SK-N-SH (cell line): ENCODE data around the gene SPATA18. TPM values are rescaled to one million over a fixed set of nuclear protein-coding genes. Genes with fewer than 3 reads are reported as not detected.

Source experiments
- CTCF ChIA-PET: fragments of 300-600, 350-600 bp; formaldehyde crosslinking; extraction: SDS; loops from one replicate; lab custom pipeline; 2021; lab: Yijun Ruan, JAX
- POLR2A ChIA-PET: fragments of 350-600 bp; sonication (Branson Sonifier 250); formaldehyde crosslinking; extraction: SDS; loops from one replicate; lab custom pipeline; 2020; ENCODE audit warnings: antibody characterized with exemption, inconsistent platforms; lab: Yijun Ruan, JAX
- DNase-seq: peaks from one replicate; pipeline ENCODE4 v3.0.0; 2012
- H2AFZ ChIP-seq: fragments of 200-600 bp; sonication (generic); 2 replicates; pipeline ENCODE4 v1.8.1; 2016; ENCODE audit warnings: antibody characterized with exemption, mild to moderate bottlenecking, low read depth
- H3F3A ChIP-seq: fragments of 200-600 bp; sonication (generic); replicated peaks from 2 replicates; pipeline ENCODE3; 2016; ENCODE audit warnings: antibody characterized with exemption, mild to moderate bottlenecking; ENCODE audit not compliant: insufficient read depth
- H3K27ac ChIP-seq, 2 experiments: fragments of 200-500 bp in 1 of 2; fragments of 200-600 bp in 1 of 2; sonication (Bioruptor generic) in 1 of 2; sonication (generic), shearing (Covaris generic) in 1 of 2; 2 replicates each; pipeline versions ENCODE4 v1.5.1 to v1.6.1; 2014 to 2016; ENCODE audit warnings: low read depth in 2 of 2, inconsistent platforms in 1 of 2, low read length in 1 of 2, mild to moderate bottlenecking in 1 of 2, mixed read lengths in 1 of 2
- H3K27me3 ChIP-seq: fragments of 200-600 bp; sonication (generic), shearing (Covaris generic); 2 replicates; pipeline ENCODE4 v1.6.1; 2016; ENCODE audit warnings: mixed run types; ENCODE audit not compliant: insufficient read depth
- H3K36me3 ChIP-seq, 2 experiments: fragments of 200-500 bp in 1 of 2; fragments of 200-600 bp in 1 of 2; sonication (Bioruptor generic) in 1 of 2; sonication (generic) in 1 of 2; replicated peaks in 1 of 2; 2 replicates each; pipeline versions ENCODE3 to v1.5.1; 2014 to 2016; ENCODE audit warnings: low read length in 1 of 2, mild to moderate bottlenecking in 1 of 2; ENCODE audit not compliant: insufficient read depth in 2 of 2, control insufficient read depth in 1 of 2
- H3K4me1 ChIP-seq, 2 experiments: fragments of 200-500 bp in 1 of 2; fragments of 200-600 bp in 1 of 2; sonication (Bioruptor generic) in 1 of 2; sonication (generic), shearing (Covaris generic) in 1 of 2; 2 replicates each; pipeline versions ENCODE4 v1.5.1 to v1.6.1; 2014 to 2016; ENCODE audit warnings: low read depth in 1 of 2, low read length in 1 of 2, mixed run types in 1 of 2; ENCODE audit not compliant: insufficient read depth in 2 of 2, control insufficient read depth in 1 of 2
- H3K4me2 ChIP-seq: fragments of 200-600 bp; sonication (generic), shearing (Covaris generic); 2 replicates; pipeline ENCODE4 v1.6.1; 2017; ENCODE audit warnings: mixed run types
- H3K4me3 ChIP-seq, 2 experiments: fragments of 200-500 bp in 1 of 2; fragments of 200-600 bp in 1 of 2; sonication (Bioruptor generic) in 1 of 2; sonication (generic), shearing (Covaris generic) in 1 of 2; 2 replicates each; pipeline versions ENCODE4 v1.5.1 to v1.8.1; 2014 to 2016; ENCODE audit warnings: low read depth in 2 of 2, inconsistent platforms in 1 of 2, low read length in 1 of 2, mild to moderate bottlenecking in 1 of 2, mixed read lengths in 1 of 2, moderate library complexity in 1 of 2
- H3K79me2 ChIP-seq: fragments of 200-600 bp; sonication (generic); 2 replicates; pipeline ENCODE4 v1.8.1; 2017; ENCODE audit warnings: mild to moderate bottlenecking; ENCODE audit not compliant: insufficient read depth
- H3K9ac ChIP-seq: fragments of 200-600 bp; sonication (generic); 2 replicates; pipeline ENCODE4 v1.6.1; 2017; ENCODE audit warnings: mixed run types
- H3K9me2 ChIP-seq: fragments of 200-600 bp; sonication (generic); 2 replicates; pipeline ENCODE4 v1.6.1; 2017; ENCODE audit warnings: mixed run types
- H3K9me3 ChIP-seq: fragments of 200-600 bp; sonication (generic); 2 replicates; pipeline ENCODE4 v1.6.1; 2017; ENCODE audit warnings: mixed run types, mild to moderate bottlenecking, moderate library complexity
- H4K20me1 ChIP-seq: fragments of 200-600 bp; sonication (generic); 2 replicates; pipeline ENCODE4 v1.6.1; 2017; ENCODE audit warnings: mild to moderate bottlenecking, mixed run types; ENCODE audit not compliant: insufficient read depth
- FOSL2 ChIP-seq: IDR thresholded peaks from 2 replicates; pipeline ENCODE4 v1.4.0; 2012; ENCODE audit warnings: low read depth, mild to moderate bottlenecking, moderate library complexity, borderline replicate concordance
- FOXJ3 ChIP-seq: sonication (generic); formaldehyde crosslinking; IDR thresholded peaks from 2 replicates; pipeline ENCODE4 v1.5.1; 2020; ENCODE audit warnings: mild to moderate bottlenecking, missing genetic modification reagents
- FOXM1 ChIP-seq: IDR thresholded peaks from 2 replicates; pipeline ENCODE4 v1.4.0; 2012; ENCODE audit warnings: low read depth, mild to moderate bottlenecking
- GATA2 ChIP-seq: sonication (generic); formaldehyde crosslinking; IDR thresholded peaks from 2 replicates; pipeline ENCODE4 v1.5.0; 2020; ENCODE audit warnings: mild to moderate bottlenecking, missing genetic modification reagents
- JUND ChIP-seq: IDR thresholded peaks from 2 replicates; pipeline ENCODE4 v1.4.0; 2012
- MXI1 ChIP-seq: IDR thresholded peaks from 2 replicates; pipeline ENCODE4 v1.6.1; 2012; ENCODE audit warnings: mild to moderate bottlenecking, low read depth, low read length, improper control_type of control experiment
- NRF1 ChIP-seq: IDR thresholded peaks from 2 replicates; pipeline ENCODE4 v1.6.1; 2012; ENCODE audit warnings: low read depth, mild to moderate bottlenecking, low read length
- POLR2AphosphoS5 ChIP-seq: IDR thresholded peaks from 2 replicates; pipeline ENCODE4 v1.6.1; 2012; ENCODE audit warnings: low read depth, low read length
- RCOR1 ChIP-seq: fragments of 150-350 bp; IDR thresholded peaks from 2 replicates; pipeline ENCODE4 v1.6.1; 2017; ENCODE audit warnings: antibody characterized with exemption, low read length
- RXRA ChIP-seq: IDR thresholded peaks from 2 replicates; pipeline ENCODE4 v1.4.0; 2012; ENCODE audit warnings: low read depth, mild to moderate bottlenecking, borderline replicate concordance
- SIN3A ChIP-seq: IDR thresholded peaks from 2 replicates; pipeline ENCODE4 v1.6.1; 2012; ENCODE audit warnings: low read depth, mild to moderate bottlenecking, low read length, moderate library complexity, borderline replicate concordance
- TCF12 ChIP-seq: IDR thresholded peaks from 2 replicates; pipeline ENCODE4 v1.4.0; 2012
- TEAD4 ChIP-seq: IDR thresholded peaks from 2 replicates; pipeline ENCODE4 v1.4.0; 2012; ENCODE audit warnings: mild to moderate bottlenecking, borderline replicate concordance; ENCODE audit not compliant: insufficient read depth
- WGBS: methylation state at CpG from one replicate; pipeline ENCODE4 v1.1.6; 2017; ENCODE audit warnings: low lambda C conversion rate; 5-methylcytosine and 5-hydroxymethylcytosine counted together
- polyA plus RNA-seq, 3 experiments: library from polyadenylated mRNA; depleted of rRNA; stranded (reverse); fragments of >200 nt; gene quantifications; 2 replicates each; pipeline ENCODE4 v1.2.3, GENCODE V29; 2012
- TF ChIP-seq, protein P1 (sequence below): fragments of 150-350 bp; IDR thresholded peaks from 2 replicates; pipeline ENCODE4 v1.6.1; 2016; ENCODE audit warnings: mild to moderate bottlenecking, low read depth, low read length
- TF ChIP-seq, protein P2 (sequence below): IDR thresholded peaks from 2 replicates; pipeline ENCODE4; 2012
- TF ChIP-seq, protein P3 (sequence below): fragments of 150-350 bp; IDR thresholded peaks from 2 replicates; pipeline ENCODE4 v1.6.1; 2017; ENCODE audit warnings: antibody characterized with exemption, low read length, low read depth, borderline replicate concordance
- TF ChIP-seq, protein P4 (sequence below): fragments of 200-600 bp; sonication (generic); IDR thresholded peaks from 2 replicates; pipeline ENCODE4 v1.6.1; 2017; ENCODE audit warnings: antibody characterized with exemption, mild to moderate bottlenecking, moderate library complexity
- TF ChIP-seq, protein P5 (sequence below): IDR thresholded peaks from 2 replicates; pipeline ENCODE4 v1.4.0; 2012; ENCODE audit warnings: low read depth, borderline replicate concordance
- TF ChIP-seq, protein P6 (sequence below): IDR thresholded peaks from 2 replicates; pipeline ENCODE4 v1.6.1; 2012; ENCODE audit warnings: mild to moderate bottlenecking, low read depth, low read length, moderate library complexity
- TF ChIP-seq, protein P7 (sequence below): IDR thresholded peaks from 2 replicates; pipeline ENCODE4 v1.4.0; 2012; ENCODE audit warnings: low read depth

SPATA18 gene
- polyA plus RNA-seq, 1 of the 3 experiments (the other 2 are of a cell fraction), result 1.2 TPM

DNA sequence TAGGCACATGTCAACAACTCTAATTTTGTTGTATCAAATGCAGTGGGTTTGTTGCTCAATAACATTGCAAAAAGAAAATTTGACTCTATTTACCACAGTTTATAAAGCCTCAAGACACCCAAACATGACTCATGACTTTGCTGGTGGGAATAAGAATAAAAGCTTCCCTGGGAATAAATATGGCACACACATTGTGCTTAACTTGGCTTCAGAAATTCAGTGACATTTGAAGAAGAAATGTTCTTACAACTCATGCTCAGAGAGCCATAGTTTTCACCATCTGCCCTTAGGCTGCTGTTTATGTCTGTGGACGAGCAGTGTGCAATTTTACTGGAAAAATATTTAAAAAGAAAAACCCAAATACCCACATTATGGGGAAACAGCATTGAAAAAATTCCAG, 60.9 kb downstream of the SPATA18 start:
- TF ChIP-seq GATA2 (CRISPR knock-in tag) (no peak), TEAD4 (no peak), SIN3A (no peak), JUND (no peak), FOXJ3 (CRISPR knock-in tag) (no peak), FOSL2 (no peak), FOXM1 (no peak), TCF12 (no peak), RXRA (no peak)
- TF ChIP-seq, protein P1, sequence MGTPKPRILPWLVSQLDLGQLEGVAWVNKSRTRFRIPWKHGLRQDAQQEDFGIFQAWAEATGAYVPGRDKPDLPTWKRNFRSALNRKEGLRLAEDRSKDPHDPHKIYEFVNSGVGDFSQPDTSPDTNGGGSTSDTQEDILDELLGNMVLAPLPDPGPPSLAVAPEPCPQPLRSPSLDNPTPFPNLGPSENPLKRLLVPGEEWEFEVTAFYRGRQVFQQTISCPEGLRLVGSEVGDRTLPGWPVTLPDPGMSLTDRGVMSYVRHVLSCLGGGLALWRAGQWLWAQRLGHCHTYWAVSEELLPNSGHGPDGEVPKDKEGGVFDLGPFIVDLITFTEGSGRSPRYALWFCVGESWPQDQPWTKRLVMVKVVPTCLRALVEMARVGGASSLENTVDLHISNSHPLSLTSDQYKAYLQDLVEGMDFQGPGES, result no peak
- TF ChIP-seq, protein P2, sequence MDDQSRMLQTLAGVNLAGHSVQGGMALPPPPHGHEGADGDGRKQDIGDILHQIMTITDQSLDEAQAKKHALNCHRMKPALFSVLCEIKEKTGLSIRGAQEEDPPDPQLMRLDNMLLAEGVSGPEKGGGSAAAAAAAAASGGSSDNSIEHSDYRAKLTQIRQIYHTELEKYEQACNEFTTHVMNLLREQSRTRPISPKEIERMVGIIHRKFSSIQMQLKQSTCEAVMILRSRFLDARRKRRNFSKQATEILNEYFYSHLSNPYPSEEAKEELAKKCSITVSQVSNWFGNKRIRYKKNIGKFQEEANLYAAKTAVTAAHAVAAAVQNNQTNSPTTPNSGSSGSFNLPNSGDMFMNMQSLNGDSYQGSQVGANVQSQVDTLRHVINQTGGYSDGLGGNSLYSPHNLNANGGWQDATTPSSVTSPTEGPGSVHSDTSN, result no peak
- TF ChIP-seq, protein P3, sequence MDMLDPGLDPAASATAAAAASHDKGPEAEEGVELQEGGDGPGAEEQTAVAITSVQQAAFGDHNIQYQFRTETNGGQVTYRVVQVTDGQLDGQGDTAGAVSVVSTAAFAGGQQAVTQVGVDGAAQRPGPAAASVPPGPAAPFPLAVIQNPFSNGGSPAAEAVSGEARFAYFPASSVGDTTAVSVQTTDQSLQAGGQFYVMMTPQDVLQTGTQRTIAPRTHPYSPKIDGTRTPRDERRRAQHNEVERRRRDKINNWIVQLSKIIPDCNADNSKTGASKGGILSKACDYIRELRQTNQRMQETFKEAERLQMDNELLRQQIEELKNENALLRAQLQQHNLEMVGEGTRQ, result no peak
- TF ChIP-seq, protein P4, sequence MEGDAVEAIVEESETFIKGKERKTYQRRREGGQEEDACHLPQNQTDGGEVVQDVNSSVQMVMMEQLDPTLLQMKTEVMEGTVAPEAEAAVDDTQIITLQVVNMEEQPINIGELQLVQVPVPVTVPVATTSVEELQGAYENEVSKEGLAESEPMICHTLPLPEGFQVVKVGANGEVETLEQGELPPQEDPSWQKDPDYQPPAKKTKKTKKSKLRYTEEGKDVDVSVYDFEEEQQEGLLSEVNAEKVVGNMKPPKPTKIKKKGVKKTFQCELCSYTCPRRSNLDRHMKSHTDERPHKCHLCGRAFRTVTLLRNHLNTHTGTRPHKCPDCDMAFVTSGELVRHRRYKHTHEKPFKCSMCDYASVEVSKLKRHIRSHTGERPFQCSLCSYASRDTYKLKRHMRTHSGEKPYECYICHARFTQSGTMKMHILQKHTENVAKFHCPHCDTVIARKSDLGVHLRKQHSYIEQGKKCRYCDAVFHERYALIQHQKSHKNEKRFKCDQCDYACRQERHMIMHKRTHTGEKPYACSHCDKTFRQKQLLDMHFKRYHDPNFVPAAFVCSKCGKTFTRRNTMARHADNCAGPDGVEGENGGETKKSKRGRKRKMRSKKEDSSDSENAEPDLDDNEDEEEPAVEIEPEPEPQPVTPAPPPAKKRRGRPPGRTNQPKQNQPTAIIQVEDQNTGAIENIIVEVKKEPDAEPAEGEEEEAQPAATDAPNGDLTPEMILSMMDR, result no peak

DNA sequence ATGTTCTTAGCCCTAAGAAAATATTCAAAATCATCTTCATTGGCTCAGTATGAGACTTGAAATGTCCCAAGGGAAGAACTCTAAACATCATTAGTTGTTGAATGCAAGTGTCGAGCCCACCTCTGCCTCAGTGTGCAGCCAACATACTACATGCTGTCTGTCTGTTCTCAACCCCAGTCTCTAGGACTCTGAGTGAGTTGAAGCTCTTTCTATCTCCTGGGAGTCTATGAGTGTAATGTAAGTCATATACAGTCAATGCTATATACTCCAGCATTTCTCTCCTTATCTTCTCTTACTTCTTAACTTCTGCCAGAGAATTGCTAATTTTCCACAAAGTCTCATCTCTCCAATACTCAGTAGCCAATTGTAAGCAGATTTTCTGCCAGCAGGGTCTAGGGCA, 61.3 kb downstream of the SPATA18 start:
- CTCF ChIA-PET, result no interaction called here
- Histone ChIP-seq H3K36me3 (no peaks in the 10 kb centered on the region), H2AFZ (no peak overlapping the region), H3K79me2 (no peaks in the 10 kb centered on the region), H3K9me2 (no peaks in the 10 kb centered on the region), H4K20me1 (no peaks in the 10 kb centered on the region), H3F3A (no peaks in the 10 kb centered on the region), H3K4me2 (no peak overlapping the region), H3K27me3 (no peaks in the 10 kb centered on the region), H3K4me1 (no peaks in the 10 kb centered on the region), H3K9me3 (no peaks in the 10 kb centered on the region), H3K9ac (no peak overlapping the region), H3K27ac (no peak overlapping the region), H3K4me3 (no peak overlapping the region)
- WGBS, result 6% methylated on average over 1 of the region's 1 CpG
- POLR2A ChIA-PET, result no interaction called here
- no peak for DNase-seq
- no peak for TF ChIP-seq POLR2AphosphoS5
- TF ChIP-seq, protein P5, sequence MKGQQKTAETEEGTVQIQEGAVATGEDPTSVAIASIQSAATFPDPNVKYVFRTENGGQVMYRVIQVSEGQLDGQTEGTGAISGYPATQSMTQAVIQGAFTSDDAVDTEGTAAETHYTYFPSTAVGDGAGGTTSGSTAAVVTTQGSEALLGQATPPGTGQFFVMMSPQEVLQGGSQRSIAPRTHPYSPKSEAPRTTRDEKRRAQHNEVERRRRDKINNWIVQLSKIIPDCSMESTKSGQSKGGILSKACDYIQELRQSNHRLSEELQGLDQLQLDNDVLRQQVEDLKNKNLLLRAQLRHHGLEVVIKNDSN, result no peak
- no peak for TF ChIP-seq NRF1
- TF ChIP-seq MXI1, result no peak
- no peak for TF ChIP-seq RCOR1
- no peak for TF ChIP-seq JUND
- TF ChIP-seq, protein P6, sequence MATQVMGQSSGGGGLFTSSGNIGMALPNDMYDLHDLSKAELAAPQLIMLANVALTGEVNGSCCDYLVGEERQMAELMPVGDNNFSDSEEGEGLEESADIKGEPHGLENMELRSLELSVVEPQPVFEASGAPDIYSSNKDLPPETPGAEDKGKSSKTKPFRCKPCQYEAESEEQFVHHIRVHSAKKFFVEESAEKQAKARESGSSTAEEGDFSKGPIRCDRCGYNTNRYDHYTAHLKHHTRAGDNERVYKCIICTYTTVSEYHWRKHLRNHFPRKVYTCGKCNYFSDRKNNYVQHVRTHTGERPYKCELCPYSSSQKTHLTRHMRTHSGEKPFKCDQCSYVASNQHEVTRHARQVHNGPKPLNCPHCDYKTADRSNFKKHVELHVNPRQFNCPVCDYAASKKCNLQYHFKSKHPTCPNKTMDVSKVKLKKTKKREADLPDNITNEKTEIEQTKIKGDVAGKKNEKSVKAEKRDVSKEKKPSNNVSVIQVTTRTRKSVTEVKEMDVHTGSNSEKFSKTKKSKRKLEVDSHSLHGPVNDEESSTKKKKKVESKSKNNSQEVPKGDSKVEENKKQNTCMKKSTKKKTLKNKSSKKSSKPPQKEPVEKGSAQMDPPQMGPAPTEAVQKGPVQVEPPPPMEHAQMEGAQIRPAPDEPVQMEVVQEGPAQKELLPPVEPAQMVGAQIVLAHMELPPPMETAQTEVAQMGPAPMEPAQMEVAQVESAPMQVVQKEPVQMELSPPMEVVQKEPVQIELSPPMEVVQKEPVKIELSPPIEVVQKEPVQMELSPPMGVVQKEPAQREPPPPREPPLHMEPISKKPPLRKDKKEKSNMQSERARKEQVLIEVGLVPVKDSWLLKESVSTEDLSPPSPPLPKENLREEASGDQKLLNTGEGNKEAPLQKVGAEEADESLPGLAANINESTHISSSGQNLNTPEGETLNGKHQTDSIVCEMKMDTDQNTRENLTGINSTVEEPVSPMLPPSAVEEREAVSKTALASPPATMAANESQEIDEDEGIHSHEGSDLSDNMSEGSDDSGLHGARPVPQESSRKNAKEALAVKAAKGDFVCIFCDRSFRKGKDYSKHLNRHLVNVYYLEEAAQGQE, result no peak
- TF ChIP-seq, protein P7, sequence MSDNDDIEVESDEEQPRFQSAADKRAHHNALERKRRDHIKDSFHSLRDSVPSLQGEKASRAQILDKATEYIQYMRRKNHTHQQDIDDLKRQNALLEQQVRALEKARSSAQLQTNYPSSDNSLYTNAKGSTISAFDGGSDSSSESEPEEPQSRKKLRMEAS, result no peak

More for the DNA sequence above, 60.9 kb downstream of the SPATA18 start:
- Histone ChIP-seq H3K4me2 (no peak overlapping the region), H3K4me3 (no peak overlapping the region), H3F3A (no peaks in the 10 kb centered on the region), H3K27ac (no peak overlapping the region), H3K27me3 (no peaks in the 10 kb centered on the region), H3K4me1 (no peaks in the 10 kb centered on the region; a peak in 1 of 4 replicates), H3K9me2 (no peaks in the 10 kb centered on the region), H2AFZ (no peak overlapping the region), H3K36me3 (no peaks in the 10 kb centered on the region), H3K9me3 (no peaks in the 10 kb centered on the region), H3K79me2 (no peaks in the 10 kb centered on the region), H3K9ac (no peak overlapping the region), H4K20me1 (no peaks in the 10 kb centered on the region)
- WGBS, result 6% methylated on average over 1 of the region's 1 CpG
- ChIA-PET CTCF (no interaction called here), POLR2A (no interaction called here)
- DNase-seq, result no peak
